ENCODE measurements around the gene KCNJ15. TPM values are rescaled to one million over a fixed set of nuclear protein-coding genes. Genes with fewer than 3 reads are reported as not detected.

The KCNJ15 gene
- total RNA-seq, 1 donor from 2014 or later = 2.2 TPM

- Histone ChIP-seq H2AFZ (ENCODE audit: low read depth, low read length) (no peak overlapping the region), H4K20me1 (ENCODE audit: insufficient read depth, low read length) (no peaks in the 10 kb centered on the region)
These were observed 27.4 kb downstream of the KCNJ15 start for GRCh38 chr21:38284216-38284615.

GRCh38 chr21:38286739-38287471 lies 30.1 kb downstream of the KCNJ15 start:
- DNase-seq (ENCODE audit: low read depth) = peak; percentile 48
- FAIRE-seq = no peak
- no peak overlapping the region for H2AFZ ChIP-seq (ENCODE audit: low read depth, low read length)
- peaks cover 38% of the 10 kb centered on the region for H3K4me1 Mint-ChIP-seq (ENCODE audit: low read depth, unreplicated experiment)
- H3K9me3 ChIP-seq (ENCODE audit: insufficient read depth, low read depth, low read length) = no peaks in the 10 kb centered on the region
- no peaks in the 10 kb centered on the region for H3K27me3 ChIP-seq (ENCODE audit: insufficient read depth, low read length)
- H3K27ac ChIP-seq (ENCODE audit: low read depth, low read length) = peak overlapping the region; percentile 58
- H3K79me2 ChIP-seq (ENCODE audit: insufficient read depth, low read length) = no peaks in the 10 kb centered on the region
- H3K4me2 ChIP-seq (ENCODE audit: low read length) = peak overlapping the region; percentile 57
- H3K27ac Mint-ChIP-seq (ENCODE audit: unreplicated experiment) = peak overlapping the region; percentile 88
- no peak for TF ChIP-seq EZH2 (IDR thresholded peaks at IDR 0.05; ENCODE audit: insufficient read depth, low read length)
- no peak for TF ChIP-seq CTCF (IDR thresholded peaks at IDR 0.05; ENCODE audit: insufficient read depth, low read depth, low read length)
- peaks cover 3% of the 10 kb centered on the region for H3K9me3 Mint-ChIP-seq (ENCODE audit: unreplicated experiment)
- H3K4me3 ChIP-seq (ENCODE audit: insufficient read depth, low read depth, low read length) = no peak overlapping the region
- no peaks in the 10 kb centered on the region for H4K20me1 ChIP-seq (ENCODE audit: insufficient read depth, low read length)
- no peak overlapping the region for H3K4me3 Mint-ChIP-seq (ENCODE audit: unreplicated experiment)
- H3K36me3 ChIP-seq (ENCODE audit: insufficient read depth, low read length) = no peaks in the 10 kb centered on the region
- H3K9ac ChIP-seq (ENCODE audit: low read length) = peak overlapping the region; percentile 37
- H3K27me3 Mint-ChIP-seq (ENCODE audit: low read depth, unreplicated experiment) = no peaks in the 10 kb centered on the region
- no peaks in the 10 kb centered on the region for H3K36me3 Mint-ChIP-seq (ENCODE audit: low read depth, unreplicated experiment)
- peaks cover 33% of the 10 kb centered on the region for H3K4me1 ChIP-seq (ENCODE audit: insufficient read depth, low read length)

More at GRCh38 chr21:38284216-38284615, 27.4 kb downstream of the KCNJ15 start:
- H3K27ac Mint-ChIP-seq (ENCODE audit: unreplicated experiment) = no peak overlapping the region
- Histone ChIP-seq H3K9me3 (ENCODE audit: insufficient read depth, low read depth, low read length) (no peaks in the 10 kb centered on the region), H3K4me1 (ENCODE audit: insufficient read depth, low read length) (peaks cover 17% of the 10 kb centered on the region), H3K36me3 (ENCODE audit: insufficient read depth, low read length) (no peaks in the 10 kb centered on the region), H3K79me2 (ENCODE audit: insufficient read depth, low read length) (no peaks in the 10 kb centered on the region), H3K9ac (ENCODE audit: low read length) (no peak overlapping the region), H3K27ac (ENCODE audit: low read depth, low read length) (no peak overlapping the region), H3K4me2 (ENCODE audit: low read length) (no peak overlapping the region), H3K4me3 (ENCODE audit: insufficient read depth, low read depth, low read length) (no peak overlapping the region), H3K27me3 (ENCODE audit: insufficient read depth, low read length) (no peaks in the 10 kb centered on the region)
- DNase-seq (ENCODE audit: low read depth) (no peak), FAIRE-seq (no peak)
- H3K4me1 Mint-ChIP-seq (ENCODE audit: low read depth, unreplicated experiment) = peaks cover 23% of the 10 kb centered on the region
- peaks cover 3% of the 10 kb centered on the region for H3K9me3 Mint-ChIP-seq (ENCODE audit: unreplicated experiment)
- no peak overlapping the region for H3K4me3 Mint-ChIP-seq (ENCODE audit: unreplicated experiment)
- TF ChIP-seq EZH2 (IDR thresholded peaks at IDR 0.05; ENCODE audit: insufficient read depth, low read length) (no peak), CTCF (IDR thresholded peaks at IDR 0.05; ENCODE audit: insufficient read depth, low read depth, low read length) (no peak)
- H3K27me3 Mint-ChIP-seq (ENCODE audit: low read depth, unreplicated experiment) = no peaks in the 10 kb centered on the region
- no peaks in the 10 kb centered on the region for H3K36me3 Mint-ChIP-seq (ENCODE audit: low read depth, unreplicated experiment)

GRCh38 chr21:38287476-38287875 lies 30.7 kb downstream of the KCNJ15 start:
- H3K9me3 ChIP-seq (ENCODE audit: insufficient read depth, low read depth, low read length) = no peaks in the 10 kb centered on the region
- Mint-ChIP-seq H3K27me3 (ENCODE audit: low read depth, unreplicated experiment) (no peaks in the 10 kb centered on the region), H3K4me1 (ENCODE audit: low read depth, unreplicated experiment) (peaks cover 41% of the 10 kb centered on the region), H3K27ac (ENCODE audit: unreplicated experiment) (peak overlapping the region; percentile 88), H3K36me3 (ENCODE audit: low read depth, unreplicated experiment) (no peaks in the 10 kb centered on the region), H3K9me3 (ENCODE audit: unreplicated experiment) (peaks cover 3% of the 10 kb centered on the region), H3K4me3 (ENCODE audit: unreplicated experiment) (no peak overlapping the region)
- H3K4me2 ChIP-seq (ENCODE audit: low read length) = no peak overlapping the region
- H3K27me3 ChIP-seq (ENCODE audit: insufficient read depth, low read length) = no peaks in the 10 kb centered on the region
- H3K79me2 ChIP-seq (ENCODE audit: insufficient read depth, low read length) = no peaks in the 10 kb centered on the region
- DNase-seq (ENCODE audit: low read depth) = no peak
- FAIRE-seq = no peak
- peak overlapping the region; percentile 58 for H3K27ac ChIP-seq (ENCODE audit: low read depth, low read length)
- no peak overlapping the region for H2AFZ ChIP-seq (ENCODE audit: low read depth, low read length)
- peaks cover 39% of the 10 kb centered on the region for H3K4me1 ChIP-seq (ENCODE audit: insufficient read depth, low read length)
- H4K20me1 ChIP-seq (ENCODE audit: insufficient read depth, low read length) = no peaks in the 10 kb centered on the region
- TF ChIP-seq EZH2 (IDR thresholded peaks at IDR 0.05; ENCODE audit: insufficient read depth, low read length) (no peak), CTCF (IDR thresholded peaks at IDR 0.05; ENCODE audit: insufficient read depth, low read depth, low read length) (no peak)
- H3K4me3 ChIP-seq (ENCODE audit: insufficient read depth, low read depth, low read length) = no peak overlapping the region
- H3K9ac ChIP-seq (ENCODE audit: low read length) = peak overlapping the region; percentile 37
- H3K36me3 ChIP-seq (ENCODE audit: insufficient read depth, low read length) = no peaks in the 10 kb centered on the region

Data from astrocyte (in vitro differentiated cells and primary cell).